Esophagus muscularis mucosa (tissue), 4 donors: ENCODE measurements around the gene LGR4. TPM values are rescaled to one million over a fixed set of nuclear protein-coding genes. Genes with fewer than 3 reads are reported as not detected.

Experiments used
- DNase-seq: peaks from one replicate; pipeline ENCODE4 v3.0.0-alpha.2; 2017; ENCODE audit errors: extremely low spot score
- H3K27ac ChIP-seq, 4 donors: fragments of 200-600 bp; sonication (generic); replicated peaks in 1 of 4; 1 replicate in 3 of 4; 2 replicates in 1 of 4; pipeline ENCODE4 v1.5.1; 2016 to 2019; ENCODE audit warnings: mild to moderate bottlenecking in 1 of 4
- H3K27me3 ChIP-seq, 4 donors: fragments of 200-600 bp; sonication (generic); one replicate each; pipeline versions ENCODE4 v1.5.1 to v1.6.0; 2016 to 2019
- H3K36me3 ChIP-seq, 4 donors: fragments of 200-600 bp; sonication (generic); one replicate each; pipeline ENCODE4 v1.5.1; 2016 to 2019
- H3K4me1 ChIP-seq, 4 donors: fragments of 200-600 bp; sonication (generic); one replicate each; pipeline ENCODE4 v1.5.1; 2016 to 2019
- H3K4me3 ChIP-seq, 4 donors: fragments of 200-600 bp; sonication (generic); 1 replicate in 2 of 4; 2 replicates in 2 of 4; pipeline ENCODE4 v1.5.1; 2016 to 2019; ENCODE audit warnings: mild to moderate bottlenecking in 4 of 4, moderate library complexity in 1 of 4
- H3K9me3 ChIP-seq, 4 donors: fragments of 200-600 bp; sonication (generic); 1 replicate in 3 of 4; 2 replicates in 1 of 4; pipeline ENCODE4 v1.5.1; 2016 to 2019
- CTCF ChIP-seq, 3 experiments: fragments of 200-600 bp in 2 of 3; fragments of 450-650 bp in 1 of 3; sonication (generic) in 2 of 3; IDR thresholded peaks; one replicate each; pipeline ENCODE4 v1.5.1; 2017 to 2019; ENCODE audit warnings: antibody characterized with exemption in 3 of 3, mild to moderate bottlenecking in 2 of 3, moderate library complexity in 1 of 3
- EP300 ChIP-seq: sonication (generic); formaldehyde crosslinking; IDR thresholded peaks from one replicate; pipeline ENCODE4 v1.6.1; 2017; ENCODE audit warnings: antibody characterized with exemption
- POLR2A ChIP-seq: fragments of 450-650 bp; IDR thresholded peaks from one replicate; pipeline ENCODE4 v1.6.1; 2017; ENCODE audit warnings: antibody characterized with exemption, moderate library complexity, mild to moderate bottlenecking, low read depth
- POLR2AphosphoS5 ChIP-seq, 2 donors: sonication (generic); formaldehyde crosslinking; IDR thresholded peaks; one replicate each; pipeline ENCODE4 v1.6.1; 2017; ENCODE audit warnings: antibody characterized with exemption in 2 of 2
- WGBS: methylation state at CpG from one replicate; pipeline ENCODE4 v1.1.5; 2018; 5-methylcytosine and 5-hydroxymethylcytosine counted together
- intact Hi-C: fragments of 100-400 bp; cut with DNase I; formaldehyde crosslinking; loops from one replicate; pipeline ENCODE4 v1.15.1; 2023
- total RNA-seq, 4 donors: library from RNA; depleted of rRNA; stranded (reverse); fragments of >200 nt; gene quantifications; one replicate each; pipeline versions ENCODE4 v1.1.0 to v1.2.1, GENCODE V29; 2016

Gene LGR4
- total RNA-seq, 4 donors from 2014 or later = 24.9 to 37.6 (median 27.6) TPM

GRCh38 chr11:27356624-27357222 lies 115.9 kb downstream of the LGR4 start:
- Histone ChIP-seq H3K4me1 (no peaks in the 10 kb centered on the region), H3K36me3 (no peaks in the 10 kb centered on the region), H3K9me3 (no peaks in the 10 kb centered on the region), H3K27me3 (no peaks in the 10 kb centered on the region), H3K27ac (no peak overlapping the region), H3K4me3 (no peak overlapping the region)
- DNase-seq = no peak
- WGBS = 84% methylated on average over 5 of the region's 5 CpGs
- intact Hi-C loops = no loop called here
- no peak for TF ChIP-seq POLR2AphosphoS5 (IDR thresholded peaks at IDR 0.05)
- TF ChIP-seq EP300 = no peak
- TF ChIP-seq POLR2A = no peak
- no peak for TF ChIP-seq CTCF (IDR thresholded peaks at IDR 0.05)

GRCh38 chr11:27355575-27356104 lies 117.0 kb downstream of the LGR4 start:
- H3K36me3 ChIP-seq = no peaks in the 10 kb centered on the region
- 84% methylated on average over 3 of the region's 3 CpGs for WGBS
- intact Hi-C loops = no loop called here

GRCh38 chr11:27354359-27354965 lies 118.1 kb downstream of the LGR4 start:
- DNase-seq = no peak
- Histone ChIP-seq H3K27ac (no peak overlapping the region), H3K9me3 (no peaks in the 10 kb centered on the region), H3K4me1 (peaks cover 0 to 6% (median 0%) of the 10 kb centered on the region in 4 donors), H3K4me3 (no peak overlapping the region), H3K27me3 (no peaks in the 10 kb centered on the region), H3K36me3 (no peaks in the 10 kb centered on the region)
- TF ChIP-seq EP300 (no peak), POLR2AphosphoS5 (IDR thresholded peaks at IDR 0.05) (no peak), POLR2A (no peak), CTCF (IDR thresholded peaks at IDR 0.05) (no peak)
- intact Hi-C loops = no loop called here
- WGBS = 84% methylated on average over 5 of the region's 5 CpGs

More at GRCh38 chr11:27355575-27356104, 117.0 kb downstream of the LGR4 start:
- H3K4me1 ChIP-seq = no peaks in the 10 kb centered on the region
- H3K9me3 ChIP-seq = no peaks in the 10 kb centered on the region
- H3K27me3 ChIP-seq = no peaks in the 10 kb centered on the region
- H3K4me3 ChIP-seq = no peak overlapping the region
- TF ChIP-seq POLR2A = no peak
- DNase-seq = no peak
- H3K27ac ChIP-seq = no peak overlapping the region

GRCh38 chr11:27353593-27354358 lies 118.8 kb downstream of the LGR4 start:
- no peak overlapping the region for H3K4me3 ChIP-seq
- peaks cover 0 to 6% (median 0%) of the 10 kb centered on the region in 4 donors for H3K4me1 ChIP-seq
- no peak for TF ChIP-seq POLR2AphosphoS5 (IDR thresholded peaks at IDR 0.05)
- TF ChIP-seq POLR2A = no peak
- TF ChIP-seq EP300 = no peak
- TF ChIP-seq CTCF (IDR thresholded peaks at IDR 0.05) = no peak
- no peaks in the 10 kb centered on the region for H3K36me3 ChIP-seq
- no peak overlapping the region for H3K27ac ChIP-seq
- H3K27me3 ChIP-seq = no peaks in the 10 kb centered on the region
- 93% methylated on average over 2 of the region's 2 CpGs for WGBS
- intact Hi-C loops = no loop called here
- DNase-seq = no peak
- no peaks in the 10 kb centered on the region for H3K9me3 ChIP-seq

GRCh38 chr11:27352781-27353180 lies 119.8 kb downstream of the LGR4 start:
- Histone ChIP-seq H3K36me3 (no peaks in the 10 kb centered on the region), H3K27me3 (no peaks in the 10 kb centered on the region), H3K4me3 (no peak overlapping the region), H3K4me1 (peaks cover 0 to 6% (median 0%) of the 10 kb centered on the region in 4 donors), H3K9me3 (no peaks in the 10 kb centered on the region), H3K27ac (no peak overlapping the region)
- intact Hi-C loops = no loop called here
- DNase-seq = no peak
- no peak for TF ChIP-seq EP300
- TF ChIP-seq POLR2AphosphoS5 (IDR thresholded peaks at IDR 0.05) = no peak
- TF ChIP-seq POLR2A = no peak
- TF ChIP-seq CTCF (IDR thresholded peaks at IDR 0.05) = no peak
- WGBS = 90% methylated on average over 2 of the region's 2 CpGs
